GM21367 (cell line): ENCODE data around the gene MAP2K3.
"Not testable (repeated sequence)": the region's sequence is repeated elsewhere in the genome, so short reads cannot be mapped to it uniquely, and the experiment has no call there.

ENCODE experiments used
- ATAC-seq: cut with Tn5 transposase; IDR thresholded peaks from one replicate; pipeline ENCODE4 v1.9.1; 2021; ENCODE audit not compliant: unreplicated experiment

Gene MAP2K3

GRCh38 chr17:21349358-21350050 lies 65.0 kb downstream of the MAP2K3 start:
- ATAC-seq: not testable (repeated sequence)

- ATAC-seq: not testable (repeated sequence)
These were observed 66.0 kb downstream of the MAP2K3 start for GRCh38 chr17:21350495-21350894.

DNA sequence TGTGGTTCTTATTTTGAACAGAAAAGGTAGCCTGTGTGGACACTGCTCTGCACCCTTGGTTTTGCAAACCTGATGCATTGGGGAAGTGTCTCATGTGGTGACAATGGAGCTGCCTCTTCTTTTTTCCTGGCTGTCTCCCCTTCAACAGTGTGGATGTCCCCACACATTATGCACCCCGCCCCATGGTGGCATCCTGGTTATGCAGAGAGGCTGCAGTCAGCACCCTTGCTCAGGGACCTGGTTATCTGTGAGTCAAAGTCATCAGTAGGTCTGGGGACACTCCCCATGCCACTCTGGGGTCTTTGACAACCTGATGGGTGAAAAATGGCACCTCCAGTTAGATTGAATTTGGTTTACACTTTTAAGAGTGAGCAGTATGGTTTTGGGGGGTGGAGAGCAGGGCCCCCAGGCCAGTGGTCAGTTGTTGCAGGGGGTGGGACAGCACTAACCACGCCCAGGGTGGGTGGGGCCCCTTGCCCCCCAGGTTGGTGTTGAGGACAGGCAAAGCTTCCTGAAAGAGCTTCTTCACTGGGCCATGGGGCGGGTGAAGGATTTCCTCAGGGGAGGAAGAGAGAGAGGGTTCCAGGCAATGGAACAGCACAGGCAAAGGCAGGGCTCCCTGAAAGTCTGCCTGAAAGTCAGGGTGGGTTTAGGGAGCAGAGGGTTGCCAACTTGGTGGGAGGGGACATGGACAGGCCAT lies 67.0 kb downstream of the MAP2K3 start:
- no peak for ATAC-seq

DNA sequence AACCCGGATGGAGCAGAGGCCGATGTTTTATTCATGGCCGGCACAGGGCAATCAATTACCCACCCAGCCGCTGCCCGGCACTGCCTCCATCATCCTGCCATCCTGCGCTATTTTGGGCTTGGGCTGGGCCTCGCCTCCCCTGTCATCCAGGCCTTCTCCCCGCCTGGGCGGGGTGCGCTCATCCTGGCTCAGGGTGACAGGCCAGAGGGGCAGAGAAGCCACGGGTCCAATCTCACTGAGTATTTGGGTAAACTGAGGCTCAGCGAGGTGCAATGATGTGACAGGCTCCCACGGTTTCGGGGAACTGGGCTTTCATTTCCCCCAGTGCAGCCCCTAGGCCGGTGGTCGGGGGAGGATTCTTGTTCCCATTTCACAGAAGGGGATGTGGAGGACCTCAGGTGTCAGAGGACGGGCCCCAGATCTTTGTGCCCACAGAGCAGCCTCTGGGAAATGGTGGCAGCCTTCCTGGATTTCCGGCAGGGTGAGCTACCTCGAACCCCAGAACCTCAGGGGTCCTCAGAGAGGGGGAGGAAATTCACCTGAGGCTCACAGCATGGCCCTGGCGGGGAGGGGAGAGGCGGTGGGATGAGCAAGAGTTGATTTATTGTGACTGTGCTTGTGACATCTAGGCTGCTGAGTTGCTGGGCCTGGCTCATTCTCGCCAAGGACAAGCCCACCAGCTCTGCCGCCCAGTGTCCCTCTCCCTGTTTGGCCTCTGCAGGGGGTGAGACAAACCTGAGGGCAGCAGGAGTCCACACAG lies 67.9 kb downstream of the MAP2K3 start:
- no peak for ATAC-seq

GRCh38 chr17:21352981-21353265 lies 68.4 kb downstream of the MAP2K3 start:
- no peak for ATAC-seq

- no peak for ATAC-seq
These were observed 69.0 kb downstream of the MAP2K3 start for GRCh38 chr17:21353326-21354010.

- no peak for ATAC-seq
These were observed 70.4 kb downstream of the MAP2K3 start for GRCh38 chr17:21354796-21355385.

- ATAC-seq: no peak
These were observed 71.1 kb downstream of the MAP2K3 start for GRCh38 chr17:21355586-21355985.

DNA sequence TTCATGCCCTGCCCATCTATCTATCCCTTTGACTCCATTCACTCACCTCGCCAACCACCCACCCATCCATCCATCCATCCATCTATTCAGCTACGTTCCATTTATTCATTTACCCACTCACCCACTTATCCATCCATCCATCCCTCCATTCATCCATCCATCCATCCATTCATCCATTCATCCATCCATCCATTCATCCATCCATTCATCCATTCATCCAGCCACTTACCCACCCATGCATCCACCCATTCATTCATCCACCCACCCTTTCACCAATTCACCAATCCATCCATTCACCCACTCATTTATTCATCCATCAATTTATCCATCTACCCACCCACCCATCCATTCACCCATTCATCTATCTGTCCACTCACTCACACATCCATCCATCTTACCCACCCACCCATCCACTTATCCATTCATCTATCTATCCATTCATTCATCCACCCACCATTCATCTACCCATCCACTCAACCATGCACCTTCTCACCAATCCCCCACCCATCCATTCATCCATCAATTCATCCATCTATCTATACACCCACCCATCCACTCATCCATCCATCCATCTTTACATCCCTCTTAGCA lies 72.1 kb downstream of the MAP2K3 start:
- no peak for ATAC-seq

- ATAC-seq: no peak
These were observed 72.8 kb downstream of the MAP2K3 start for GRCh38 chr17:21357281-21357680.

DNA sequence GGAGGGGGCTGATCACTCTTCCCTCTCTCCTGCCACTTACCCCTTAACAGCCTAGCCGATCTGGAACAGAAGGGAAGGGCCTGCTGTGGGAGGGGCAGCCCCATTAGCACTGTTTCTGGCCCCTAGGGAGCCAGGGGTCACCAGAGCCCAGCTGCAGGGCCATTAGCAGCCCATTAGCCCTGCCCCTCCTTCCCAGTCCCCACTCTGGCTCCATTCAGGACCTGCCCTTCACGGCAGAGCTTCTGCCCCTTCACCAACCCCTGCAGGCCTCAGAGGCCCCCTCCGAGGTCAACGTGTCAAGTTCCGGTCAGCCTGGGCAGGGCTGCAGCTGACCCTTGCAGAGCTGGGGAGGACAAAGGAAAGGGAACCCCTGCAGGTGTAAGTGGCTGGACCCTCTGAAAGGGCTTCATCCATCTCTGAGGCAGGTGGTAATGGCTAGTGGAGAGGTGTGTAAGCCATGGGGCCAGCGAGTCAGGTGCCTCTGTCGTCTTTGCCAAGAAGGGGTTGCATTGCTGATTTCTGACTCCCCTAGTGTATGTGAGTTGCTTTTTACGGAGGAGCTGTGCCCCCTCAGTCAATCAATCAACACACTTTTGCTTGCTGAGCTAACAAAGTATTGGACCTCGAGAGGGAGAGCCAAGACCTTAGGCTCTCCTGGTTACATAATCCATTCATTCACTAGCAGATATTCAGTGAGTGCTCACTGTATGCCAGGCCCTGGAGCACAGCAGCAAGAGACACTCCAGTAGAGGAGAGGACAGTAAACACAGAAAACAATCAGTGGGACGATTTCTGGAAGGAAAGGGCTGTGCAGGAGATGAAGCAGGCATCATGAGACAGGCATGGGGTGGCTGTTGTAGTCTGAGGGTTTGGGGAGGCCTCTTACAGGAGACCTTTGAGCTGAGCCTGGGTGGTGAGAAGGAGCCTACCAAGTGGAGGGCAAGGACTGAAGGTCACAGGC lies 73.5 kb downstream of the MAP2K3 start:
- ATAC-seq: no peak

DNA sequence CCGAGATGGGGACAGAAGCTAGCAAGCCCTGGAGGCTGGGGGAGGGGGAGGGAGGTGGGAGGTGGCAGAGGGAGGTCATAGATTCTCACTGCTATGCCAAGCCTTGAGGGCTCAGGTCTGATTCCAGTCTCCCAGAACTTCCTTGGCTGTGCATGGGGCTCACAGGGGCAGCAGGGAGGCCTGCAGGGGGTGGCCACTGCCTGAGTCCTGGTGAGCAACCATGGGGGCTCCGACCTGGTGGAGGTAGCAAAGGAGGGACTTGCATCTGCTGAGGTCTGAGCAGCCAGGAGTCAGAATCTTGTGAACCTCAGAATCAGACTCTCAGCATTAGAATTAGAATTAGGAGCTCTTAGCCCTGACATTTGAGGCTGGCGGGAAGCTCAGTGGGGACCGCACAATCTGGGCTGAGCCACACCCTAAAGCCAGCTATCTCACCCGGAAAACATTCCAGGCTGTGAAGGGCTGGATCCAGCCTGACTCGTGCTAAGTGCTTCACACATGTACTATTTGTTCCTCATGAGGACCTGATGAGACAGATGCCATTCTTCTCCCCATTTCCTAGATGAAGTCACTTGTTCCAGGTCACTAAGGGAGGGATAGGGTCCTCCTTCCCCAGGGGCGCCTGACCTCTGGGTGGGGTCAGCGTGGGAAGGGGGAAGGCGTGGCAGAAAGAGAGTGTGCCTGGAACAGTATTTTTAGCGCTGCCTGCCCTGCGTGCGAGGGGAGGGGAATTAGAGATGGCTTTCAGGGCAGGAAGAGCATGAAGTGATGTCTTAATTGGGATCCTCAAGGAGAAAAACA lies 74.4 kb downstream of the MAP2K3 start:
- no peak for ATAC-seq

- ATAC-seq: no peak
These were observed 75.0 kb downstream of the MAP2K3 start for GRCh38 chr17:21359483-21359840.

DNA sequence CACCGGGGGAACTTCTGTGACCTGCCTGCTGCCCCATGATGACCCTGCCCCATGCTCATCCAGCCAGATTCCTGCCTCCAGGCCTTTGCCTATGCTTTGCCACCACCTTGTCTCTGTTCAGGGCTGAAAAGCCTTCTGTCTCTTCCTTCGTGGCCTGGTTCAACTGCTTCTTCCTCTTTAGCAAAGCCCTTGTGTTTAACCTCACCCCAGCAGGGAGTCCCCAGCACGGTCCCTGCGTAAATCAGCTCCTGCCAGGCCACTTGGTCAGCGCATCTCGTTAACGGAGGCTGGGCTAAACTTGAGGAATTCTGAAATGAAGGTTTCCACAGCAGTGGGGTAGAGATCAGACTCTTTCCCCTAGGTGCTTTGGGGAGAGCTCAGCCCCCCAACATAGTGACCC lies 75.5 kb downstream of the MAP2K3 start:
- no peak for ATAC-seq

- no peak for ATAC-seq
These were observed 76.7 kb downstream of the MAP2K3 start for GRCh38 chr17:21361020-21361809.

DNA sequence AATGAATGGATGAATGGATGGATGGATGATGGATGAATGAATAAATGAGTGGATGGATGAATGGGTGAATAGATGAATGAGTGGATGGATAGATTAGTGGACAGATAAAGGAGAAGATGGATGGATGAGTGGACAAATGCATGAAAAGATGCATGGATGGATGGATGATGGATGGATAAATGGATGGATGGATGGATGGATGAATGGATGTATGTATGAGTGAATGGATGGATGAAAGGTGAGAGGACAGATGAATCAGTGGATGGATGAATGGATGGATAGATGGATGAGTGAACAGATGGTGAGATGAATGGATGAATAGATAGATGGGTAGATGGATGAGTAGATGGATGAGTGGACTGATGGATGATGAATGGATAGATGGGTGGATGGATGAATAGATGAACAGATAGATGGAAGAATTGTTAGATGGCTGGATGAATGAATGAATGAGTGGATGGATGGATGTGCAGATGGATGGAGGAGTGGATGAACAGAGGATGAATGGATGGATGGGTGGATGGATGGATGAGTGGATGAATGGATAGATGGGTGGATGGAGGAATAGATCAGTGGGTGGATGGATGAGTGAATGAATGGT lies 77.9 kb downstream of the MAP2K3 start:
- ATAC-seq: no peak

- no peak for ATAC-seq
These were observed 79.5 kb downstream of the MAP2K3 start for GRCh38 chr17:21363776-21364642.
